Panc1 (cell line): Measurements from ENCODE around the gene CTCFL. TPM values are rescaled to one million over a fixed set of nuclear protein-coding genes. Genes with fewer than 3 reads are reported as not detected.

Experiments used
- ATAC-seq: fragments of 200-7000 bp; cut with Tn5 transposase; 2 replicates; pipeline ENCODE4 v1.9.1; 2020; ENCODE audit warnings: mild to moderate bottlenecking, moderate library complexity
- BruUV-seq: library from RNA; stranded (reverse); fragments of 400-500 nt; replicated peaks from 2 replicates; lab custom pipeline; 2021; lab: Mats Ljungman, UMichigan
- CTCF ChIA-PET: fragments of 300-600 bp; sonication (Branson Sonifier 250); formaldehyde crosslinking; loops from one replicate; lab custom pipeline; 2022; ENCODE audit warnings: antibody characterized with exemption; lab: Charles Lee
- POLR2A ChIA-PET: fragments of 300-600 bp; sonication (Branson Sonifier 250); formaldehyde crosslinking; loops from one replicate; lab custom pipeline; 2022; ENCODE audit warnings: antibody characterized with exemption; lab: Charles Lee
- DNase-seq: peaks from one replicate; pipeline ENCODE4 v3.0.0-alpha.2; 2010; ENCODE audit warnings: low read depth, low spot score
- H3K27ac ChIP-seq: 2 replicates; pipeline ENCODE4 v1.5.1; 2011; ENCODE audit warnings: mild to moderate bottlenecking, low read length, inconsistent platforms
- H3K27me3 ChIP-seq: fragments of 200-500 bp; sonication (Bioruptor generic); 2 replicates; pipeline ENCODE4 v1.6.0; 2014; ENCODE audit warnings: low read length, inconsistent platforms; ENCODE audit not compliant: control insufficient read depth, insufficient read depth
- H3K36me3 ChIP-seq: fragments of 200-500 bp; sonication (Bioruptor generic); 2 replicates; pipeline ENCODE4 v1.5.1; 2014; ENCODE audit warnings: inconsistent platforms, mild to moderate bottlenecking, low read length, moderate library complexity; ENCODE audit not compliant: control insufficient read depth, insufficient read depth
- H3K4me1 ChIP-seq: 2 replicates; pipeline ENCODE4 v1.5.1; 2011; ENCODE audit warnings: inconsistent platforms, mild to moderate bottlenecking, low read length, moderate library complexity; ENCODE audit not compliant: control insufficient read depth, insufficient read depth
- H3K4me3 ChIP-seq, 2 experiments: 2 replicates each; pipeline ENCODE4 v1.5.1; 2011 to 2012; ENCODE audit warnings: low read depth in 2 of 2, low read length in 2 of 2, mild to moderate bottlenecking in 2 of 2, inconsistent platforms in 1 of 2, moderate library complexity in 1 of 2
- H3K9me3 ChIP-seq: fragments of 200-500 bp; sonication (Bioruptor generic); 2 replicates; pipeline ENCODE4 v1.5.1; 2014; ENCODE audit warnings: low read depth, mild to moderate bottlenecking, inconsistent platforms, low read length, moderate library complexity; ENCODE audit not compliant: control insufficient read depth, insufficient read depth
- POLR2AphosphoS5 ChIP-seq: IDR thresholded peaks from 2 replicates; pipeline ENCODE4 v1.6.1; 2012; ENCODE audit warnings: mild to moderate bottlenecking, low read depth, low read length, moderate library complexity
- SIN3A ChIP-seq: IDR thresholded peaks from 2 replicates; pipeline ENCODE4 v1.6.1; 2012; ENCODE audit warnings: low read depth, mild to moderate bottlenecking, low read length, moderate library complexity, borderline replicate concordance; ENCODE audit not compliant: insufficient read depth
- TCF7L2 ChIP-seq: IDR thresholded peaks from 2 replicates; pipeline ENCODE4 v1.6.1; 2011; ENCODE audit warnings: mild to moderate bottlenecking, low read depth, low read length, inconsistent platforms
- in situ Hi-C: cut with HindIII; loops from 2 replicates; pipeline ENCODE4 v1.10.0; 2016; ENCODE audit warnings: low sequenced_read_pairs, low pct_unique_long_range_greater_than_20kb
- intact Hi-C: fragments of 100-400 bp; cut with micrococcal nuclease; formaldehyde crosslinking; loops from one replicate; pipeline ENCODE4 v1.10.0; 2022; ENCODE audit not compliant: unreplicated experiment
- total RNA-seq: library from RNA; stranded (reverse); gene quantifications from one replicate; pipeline ENCODE4 v1.2.1, GENCODE V29; 2021; ENCODE audit not compliant: unreplicated experiment
- TF ChIP-seq, protein P1 (sequence below), 2 experiments: IDR thresholded peaks; 2 replicates each; pipeline ENCODE4 v1.6.1; 2011 to 2012; ENCODE audit warnings: low read depth in 2 of 2, control low read depth in 1 of 2, low read length in 1 of 2, mild to moderate bottlenecking in 1 of 2, moderate library complexity in 1 of 2; ENCODE audit not compliant: insufficient read depth in 1 of 2
- TF ChIP-seq, protein P2 (sequence below): fragments of 450-650 bp; IDR thresholded peaks from 2 replicates; pipeline ENCODE4 v1.5.1; 2017; ENCODE audit warnings: mild to moderate bottlenecking

CTCFL gene
- total RNA-seq, 1 experiment from 2014 or later: 0.05 TPM

DNA sequence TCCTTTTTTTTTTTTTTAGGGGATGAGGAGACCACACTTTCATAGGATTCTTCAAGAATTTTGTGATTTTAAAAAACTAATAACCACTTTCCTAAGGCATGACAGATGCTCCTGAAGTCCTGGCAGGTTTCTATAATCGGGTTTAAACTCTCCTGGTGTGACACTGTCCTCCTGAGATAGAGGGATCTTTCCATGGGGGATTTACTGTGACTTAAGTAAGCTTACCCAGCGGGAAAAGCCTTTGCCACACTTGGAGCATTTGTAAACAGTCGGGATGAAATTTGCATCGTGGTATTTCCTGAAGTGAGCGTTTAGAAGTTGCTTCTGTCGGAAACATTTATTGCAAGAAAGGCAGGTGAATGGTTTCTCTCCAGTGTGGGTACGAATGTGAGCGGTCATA is 16.6 kb downstream of the CTCFL start:
- H3K27ac ChIP-seq: no peak overlapping the region
- BruUV-seq: no TSS peak
- H3K36me3 ChIP-seq: no peaks in the 10 kb centered on the region
- POLR2A ChIA-PET: no interaction called here
- TF ChIP-seq POLR2AphosphoS5: no peak
- TF ChIP-seq, protein P1, sequence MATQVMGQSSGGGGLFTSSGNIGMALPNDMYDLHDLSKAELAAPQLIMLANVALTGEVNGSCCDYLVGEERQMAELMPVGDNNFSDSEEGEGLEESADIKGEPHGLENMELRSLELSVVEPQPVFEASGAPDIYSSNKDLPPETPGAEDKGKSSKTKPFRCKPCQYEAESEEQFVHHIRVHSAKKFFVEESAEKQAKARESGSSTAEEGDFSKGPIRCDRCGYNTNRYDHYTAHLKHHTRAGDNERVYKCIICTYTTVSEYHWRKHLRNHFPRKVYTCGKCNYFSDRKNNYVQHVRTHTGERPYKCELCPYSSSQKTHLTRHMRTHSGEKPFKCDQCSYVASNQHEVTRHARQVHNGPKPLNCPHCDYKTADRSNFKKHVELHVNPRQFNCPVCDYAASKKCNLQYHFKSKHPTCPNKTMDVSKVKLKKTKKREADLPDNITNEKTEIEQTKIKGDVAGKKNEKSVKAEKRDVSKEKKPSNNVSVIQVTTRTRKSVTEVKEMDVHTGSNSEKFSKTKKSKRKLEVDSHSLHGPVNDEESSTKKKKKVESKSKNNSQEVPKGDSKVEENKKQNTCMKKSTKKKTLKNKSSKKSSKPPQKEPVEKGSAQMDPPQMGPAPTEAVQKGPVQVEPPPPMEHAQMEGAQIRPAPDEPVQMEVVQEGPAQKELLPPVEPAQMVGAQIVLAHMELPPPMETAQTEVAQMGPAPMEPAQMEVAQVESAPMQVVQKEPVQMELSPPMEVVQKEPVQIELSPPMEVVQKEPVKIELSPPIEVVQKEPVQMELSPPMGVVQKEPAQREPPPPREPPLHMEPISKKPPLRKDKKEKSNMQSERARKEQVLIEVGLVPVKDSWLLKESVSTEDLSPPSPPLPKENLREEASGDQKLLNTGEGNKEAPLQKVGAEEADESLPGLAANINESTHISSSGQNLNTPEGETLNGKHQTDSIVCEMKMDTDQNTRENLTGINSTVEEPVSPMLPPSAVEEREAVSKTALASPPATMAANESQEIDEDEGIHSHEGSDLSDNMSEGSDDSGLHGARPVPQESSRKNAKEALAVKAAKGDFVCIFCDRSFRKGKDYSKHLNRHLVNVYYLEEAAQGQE (IDR thresholded peaks at IDR 0.05; ENCODE audit: insufficient read depth in 1 of 2, low read depth in 2 of 2, low read length in 1 of 2): no peak
- TF ChIP-seq TCF7L2: no peak
- TF ChIP-seq, protein P2, sequence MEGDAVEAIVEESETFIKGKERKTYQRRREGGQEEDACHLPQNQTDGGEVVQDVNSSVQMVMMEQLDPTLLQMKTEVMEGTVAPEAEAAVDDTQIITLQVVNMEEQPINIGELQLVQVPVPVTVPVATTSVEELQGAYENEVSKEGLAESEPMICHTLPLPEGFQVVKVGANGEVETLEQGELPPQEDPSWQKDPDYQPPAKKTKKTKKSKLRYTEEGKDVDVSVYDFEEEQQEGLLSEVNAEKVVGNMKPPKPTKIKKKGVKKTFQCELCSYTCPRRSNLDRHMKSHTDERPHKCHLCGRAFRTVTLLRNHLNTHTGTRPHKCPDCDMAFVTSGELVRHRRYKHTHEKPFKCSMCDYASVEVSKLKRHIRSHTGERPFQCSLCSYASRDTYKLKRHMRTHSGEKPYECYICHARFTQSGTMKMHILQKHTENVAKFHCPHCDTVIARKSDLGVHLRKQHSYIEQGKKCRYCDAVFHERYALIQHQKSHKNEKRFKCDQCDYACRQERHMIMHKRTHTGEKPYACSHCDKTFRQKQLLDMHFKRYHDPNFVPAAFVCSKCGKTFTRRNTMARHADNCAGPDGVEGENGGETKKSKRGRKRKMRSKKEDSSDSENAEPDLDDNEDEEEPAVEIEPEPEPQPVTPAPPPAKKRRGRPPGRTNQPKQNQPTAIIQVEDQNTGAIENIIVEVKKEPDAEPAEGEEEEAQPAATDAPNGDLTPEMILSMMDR: no peak
- no peak for TF ChIP-seq SIN3A
- in situ Hi-C loops: no loop called here
- no peak for DNase-seq
- no peak overlapping the region for H3K4me3 ChIP-seq
- H3K4me1 ChIP-seq: no peaks in the 10 kb centered on the region
- CTCF ChIA-PET: no interaction called here
- ATAC-seq: no peak
- intact Hi-C loops: no loop called here
- no peaks in the 10 kb centered on the region for H3K27me3 ChIP-seq
- H3K9me3 ChIP-seq: no peaks in the 10 kb centered on the region

DNA sequence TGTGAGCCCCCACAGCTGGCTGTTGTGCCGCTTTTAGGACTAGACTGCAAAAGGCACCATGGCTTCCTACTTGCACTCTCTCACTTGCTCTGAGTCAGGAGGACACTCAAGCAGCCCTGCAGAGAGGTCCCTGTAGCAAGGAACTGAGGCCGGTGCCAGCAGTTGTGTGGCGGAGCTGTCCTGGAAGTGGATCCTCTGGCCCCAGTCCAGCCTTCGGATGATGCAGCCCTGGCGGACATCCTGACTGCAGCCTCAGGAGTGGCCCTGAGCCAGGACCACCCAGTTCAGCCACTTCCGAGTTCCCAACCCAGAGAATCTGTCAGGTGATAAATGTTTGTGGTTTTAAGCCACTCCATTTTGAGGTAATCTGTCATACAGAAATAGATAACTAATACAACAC is 17.5 kb downstream of the CTCFL start:
- no peak for ATAC-seq
- Histone ChIP-seq H3K27me3 (no peaks in the 10 kb centered on the region), H3K9me3 (no peaks in the 10 kb centered on the region), H3K27ac (no peak overlapping the region), H3K4me1 (no peaks in the 10 kb centered on the region), H3K36me3 (no peaks in the 10 kb centered on the region), H3K4me3 (no peak overlapping the region)
- TF ChIP-seq SIN3A (no peak), POLR2AphosphoS5 (no peak)
- CTCF ChIA-PET: interaction anchor here (0.7 to 1.1 kb wide), 2 partner anchors 12 to 38 kb away, joined by 3 to 5 read pairs; no protein-coding TSS in a partner anchor
- in situ Hi-C loops: no loop called here
- intact Hi-C loops: no loop called here
- DNase-seq: no peak
- no TSS peak for BruUV-seq
- POLR2A ChIA-PET: no interaction called here

DNA sequence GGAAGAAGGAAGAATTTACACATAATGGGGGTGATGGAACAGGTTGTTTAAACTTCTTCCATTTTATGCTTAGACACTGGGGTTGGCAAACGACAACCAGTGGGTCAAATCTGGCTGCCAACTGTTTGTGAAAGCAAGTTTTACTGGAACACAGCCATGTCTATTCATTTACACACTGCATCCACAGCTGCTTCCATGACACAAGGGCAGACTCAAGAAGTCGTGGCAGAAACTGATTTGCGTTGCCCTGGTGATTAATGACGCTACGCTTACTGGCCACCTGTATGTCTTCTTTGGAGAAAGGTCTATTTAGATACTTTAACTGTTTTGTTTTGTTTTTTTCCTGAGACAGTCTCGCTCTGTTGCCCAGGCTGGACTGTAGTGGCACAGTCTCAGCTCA is 19.0 kb downstream of the CTCFL start:
- POLR2A ChIA-PET: no interaction called here
- in situ Hi-C loops: no loop called here
- Histone ChIP-seq H3K27ac (no peak overlapping the region), H3K27me3 (no peaks in the 10 kb centered on the region), H3K36me3 (no peaks in the 10 kb centered on the region), H3K4me1 (0 out of 2 replicates have a peak, but pooled peaks cover 2% of the 10 kb centered on the region), H3K9me3 (no peaks in the 10 kb centered on the region), H3K4me3 (no peak overlapping the region)
- no peak for ATAC-seq
- DNase-seq: no peak
- intact Hi-C loops: no loop called here
- CTCF ChIA-PET: no interaction called here
- BruUV-seq: no TSS peak
- TF ChIP-seq, protein P1 (IDR thresholded peaks at IDR 0.05; ENCODE audit: insufficient read depth in 1 of 2, low read depth in 2 of 2, low read length in 1 of 2): no peak
- TF ChIP-seq POLR2AphosphoS5 (no peak), TCF7L2 (no peak), SIN3A (no peak)
- TF ChIP-seq, protein P2: no peak
